B cell (primary cell): ENCODE results near the gene KCNJ11. TPM values are rescaled to one million over a fixed set of nuclear protein-coding genes. Genes with fewer than 3 reads are reported as not detected.

Experiments
- ATAC-seq: fragments of 200-7000 bp; cut with Tn5 transposase; one replicate; pipeline ENCODE4 v1.10.0; 2021; ENCODE audit warnings: low read depth, mild to moderate bottlenecking, moderate number of reproducible peaks, moderate library complexity
- CTCF ChIA-PET: fragments of 350-600 bp; sonication (Branson Sonifier 250); formaldehyde crosslinking; loops from one replicate; lab custom pipeline; 2021; ENCODE audit warnings: antibody characterized with exemption, inconsistent platforms; lab: Charles Lee
- POLR2A ChIA-PET: fragments of 350-600 bp; sonication (Branson Sonifier 250); formaldehyde crosslinking; loops from one replicate; lab custom pipeline; 2021; ENCODE audit warnings: antibody characterized with exemption; lab: Charles Lee
- DNase-seq: peaks from one replicate; pipeline ENCODE4 v3.0.0; 2013
- H2AFZ ChIP-seq: 2 replicates; pipeline ENCODE4 v1.6.1; 2012; ENCODE audit warnings: mild to moderate bottlenecking, low read depth, low read length; ENCODE audit not compliant: insufficient read depth, poor library complexity, severe bottlenecking
- H3K27ac ChIP-seq, 2 donors: 1 replicate in 1 of 2; 2 replicates in 1 of 2; pipeline ENCODE4 v1.5.1; 2012 to 2013; ENCODE audit warnings: low read length in 2 of 2, mild to moderate bottlenecking in 2 of 2, moderate library complexity in 1 of 2
- H3K27me3 ChIP-seq, 4 experiments: fragments of 200-600 bp in 1 of 4; sonication (generic) in 1 of 4; replicated peaks in 1 of 4; 1 replicate in 2 of 4; 2 replicates in 2 of 4; pipeline versions ENCODE4 v1.6.1 to v1.7.0; 2013 to 2016; ENCODE audit warnings: low read length in 3 of 4, mild to moderate bottlenecking in 2 of 4, mixed read lengths in 1 of 4, moderate library complexity in 1 of 4; ENCODE audit not compliant: insufficient read depth in 4 of 4, control insufficient read depth in 3 of 4; ENCODE audit errors: control extremely low read depth in 1 of 4
- H3K36me3 ChIP-seq, 2 experiments: replicated peaks in 1 of 2; 1 replicate in 1 of 2; 2 replicates in 1 of 2; pipeline versions ENCODE4 v1.6.1 to v1.7.1; 2013; ENCODE audit warnings: low read length in 1 of 2; ENCODE audit not compliant: insufficient read depth in 2 of 2, control insufficient read depth in 1 of 2; ENCODE audit errors: control extremely low read depth in 1 of 2, extremely low read depth in 1 of 2
- H3K4me1 ChIP-seq, 2 donors: fragments of 200-600 bp in 1 of 2; sonication (generic) in 1 of 2; 1 replicate in 1 of 2; 2 replicates in 1 of 2; pipeline versions ENCODE4 v1.5.1 to v1.6.1; 2013 to 2017; ENCODE audit warnings: low read length in 2 of 2; ENCODE audit not compliant: control insufficient read depth in 2 of 2, insufficient read depth in 2 of 2
- H3K4me2 ChIP-seq: replicated peaks from 2 replicates; pipeline ENCODE3; 2012; ENCODE audit warnings: mild to moderate bottlenecking, low read depth, low read length; ENCODE audit not compliant: poor library complexity, severe bottlenecking
- H3K4me3 ChIP-seq, 5 experiments: fragments of 200-600 bp in 1 of 5; sonication (generic) in 1 of 5; 1 replicate in 3 of 5; 2 replicates in 2 of 5; pipeline versions ENCODE4 v1.5.1 to v1.7.0; 2011 to 2016; ENCODE audit warnings: low read length in 4 of 5, mild to moderate bottlenecking in 4 of 5, low read depth in 2 of 5, control low read depth in 1 of 5, moderate library complexity in 1 of 5; ENCODE audit not compliant: insufficient read depth in 1 of 5; ENCODE audit errors: control extremely low read depth in 1 of 5, extremely low read depth in 1 of 5
- H3K79me2 ChIP-seq: fragments of 200-600 bp; sonication (generic); one replicate; pipeline ENCODE4 v1.6.0; 2016; ENCODE audit warnings: low read length; ENCODE audit not compliant: control insufficient read depth, insufficient read depth
- H3K9ac ChIP-seq: fragments of 200-600 bp; sonication (generic); 2 replicates; pipeline ENCODE4 v1.6.1; 2017; ENCODE audit warnings: mild to moderate bottlenecking, low read length, moderate library complexity
- H3K9me3 ChIP-seq, 3 donors: one replicate each; pipeline versions ENCODE4 v1.6.1 to v1.7.1; 2013; ENCODE audit warnings: low read length in 2 of 3; ENCODE audit not compliant: control insufficient read depth in 2 of 3, insufficient read depth in 1 of 3; ENCODE audit errors: control extremely low read depth in 1 of 3
- H4K20me1 ChIP-seq: 2 replicates; pipeline ENCODE4 v1.6.0; 2012; ENCODE audit warnings: mild to moderate bottlenecking, low read length; ENCODE audit not compliant: insufficient read depth, control insufficient read depth, poor library complexity, severe bottlenecking
- H3K27ac Mint-ChIP-seq: one replicate; pipeline ENCODE4 v1.8.0; 2021; ENCODE audit warnings: mixed read lengths
- H3K27me3 Mint-ChIP-seq: one replicate; pipeline ENCODE4 v1.8.0; 2021; ENCODE audit warnings: mixed read lengths
- H3K4me1 Mint-ChIP-seq: one replicate; pipeline ENCODE4 v1.8.0; 2021; ENCODE audit warnings: mixed read lengths
- H3K4me3 Mint-ChIP-seq: one replicate; pipeline ENCODE4 v1.8.0; 2021; ENCODE audit warnings: mixed read lengths
- H3K9me3 Mint-ChIP-seq: one replicate; pipeline ENCODE4 v1.8.0; 2022; ENCODE audit warnings: mixed read lengths; ENCODE audit not compliant: insufficient read depth
- EZH2 ChIP-seq: IDR thresholded peaks from 2 replicates; pipeline ENCODE4 v1.6.1; 2012; ENCODE audit warnings: borderline replicate concordance, low read depth, mild to moderate bottlenecking, moderate library complexity, low read length; ENCODE audit not compliant: insufficient read depth, poor library complexity, severe bottlenecking
- WGBS: methylation state at CpG from one replicate; pipeline ENCODE4 v1.1.5; 2013; ENCODE audit warnings: missing lambda C conversion rate; ENCODE audit not compliant: insufficient coverage; 5-methylcytosine and 5-hydroxymethylcytosine counted together
- intact Hi-C: fragments of 100-400 bp; cut with micrococcal nuclease; formaldehyde crosslinking; loops from one replicate; pipeline ENCODE4 v1.10.0; 2022
- polyA plus RNA-seq: library from polyadenylated mRNA; depleted of rRNA; stranded (reverse); fragments of >200 nt; gene quantifications from 2 replicates; pipeline ENCODE4 v1.2.3, GENCODE V29; 2012
- total RNA-seq, 2 donors: library from RNA; stranded (reverse); fragments of 120-200 nt in 1 of 2; gene quantifications; 1 replicate in 1 of 2; 2 replicates in 1 of 2; pipeline versions ENCODE4 v1.2.3 to v1.2.4, GENCODE V29; 2013 to 2022
- TF ChIP-seq, protein P1 (sequence below): fragments of 200-600 bp; IDR thresholded peaks from one replicate; pipeline ENCODE4 v1.8.0; 2022; ENCODE audit warnings: antibody characterized with exemption, mild to moderate bottlenecking

The KCNJ11 gene
- total and polyA plus RNA-seq, 2 donors (not counting 1 experiment from before 2014, with no cell fraction given): 1.4 to 2.1 TPM

DNA sequence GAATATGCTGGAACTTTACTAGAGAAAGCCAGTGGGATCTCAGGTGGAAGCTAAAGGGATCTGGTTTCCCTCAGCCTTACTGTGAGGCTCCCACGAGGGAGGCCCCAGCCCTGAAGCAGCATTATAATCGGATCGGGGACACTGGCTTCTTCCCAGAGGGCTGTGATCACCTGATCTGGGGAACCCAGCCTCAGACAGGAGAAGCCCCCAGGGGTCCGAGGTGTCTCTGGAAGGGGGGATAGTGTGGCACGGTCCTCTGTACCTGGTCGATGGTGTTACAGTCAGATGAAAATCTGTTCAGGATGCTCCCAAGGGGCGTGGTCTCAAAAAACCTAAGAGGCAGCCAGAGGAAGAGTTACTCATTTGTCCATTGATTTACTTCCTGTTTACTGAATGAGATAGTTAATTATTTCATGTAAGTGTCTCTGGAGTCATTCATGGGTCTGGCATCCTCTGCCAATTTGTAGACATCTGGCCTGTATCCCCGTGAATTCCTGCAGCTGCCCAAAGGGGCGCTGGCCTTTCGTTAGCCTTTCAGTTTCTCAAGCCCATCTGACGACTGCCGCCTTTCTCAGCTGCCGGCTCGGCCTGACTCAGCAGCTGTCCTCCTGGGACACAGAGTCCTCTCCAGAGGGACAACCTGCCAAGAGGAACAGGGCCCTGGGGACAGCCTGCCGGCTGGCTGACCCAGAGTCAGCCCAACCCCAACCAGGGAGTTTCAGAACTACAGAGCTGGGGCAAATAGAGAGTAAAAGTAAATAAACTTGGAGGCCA, 17.0 kb upstream of the KCNJ11 start:
- no peaks in the 10 kb centered on the region for H3K9me3 Mint-ChIP-seq
- no peak overlapping the region for H3K27ac Mint-ChIP-seq
- DNase-seq (no peak), ATAC-seq (no peak)
- ChIA-PET CTCF (no interaction called here), POLR2A (interaction anchor here (0.6 kb wide), 1 partner anchor 15 kb away, joined by 3 read pairs; no protein-coding TSS in a partner anchor)
- Histone ChIP-seq H3K4me2 (no peak overlapping the region), H3K9ac (no peak overlapping the region), H3K4me1 (peaks cover 5 to 15% of the 10 kb centered on the region in 2 donors), H2AFZ (no peak overlapping the region), H3K79me2 (no peaks in the 10 kb centered on the region), H3K36me3 (no peaks in the 10 kb centered on the region), H3K4me3 (no peak overlapping the region), H3K9me3 (peaks cover 0 to 2% (median 0%) of the 10 kb centered on the region in 3 donors), H3K27me3 (no peaks in the 10 kb centered on the region), H3K27ac (no peak overlapping the region), H4K20me1 (no peaks in the 10 kb centered on the region)
- H3K4me1 Mint-ChIP-seq: peaks cover 11% of the 10 kb centered on the region
- no peak overlapping the region for H3K4me3 Mint-ChIP-seq
- intact Hi-C loops: no loop called here
- H3K27me3 Mint-ChIP-seq: no peaks in the 10 kb centered on the region
- no peak for TF ChIP-seq EZH2
- TF ChIP-seq, protein P1, sequence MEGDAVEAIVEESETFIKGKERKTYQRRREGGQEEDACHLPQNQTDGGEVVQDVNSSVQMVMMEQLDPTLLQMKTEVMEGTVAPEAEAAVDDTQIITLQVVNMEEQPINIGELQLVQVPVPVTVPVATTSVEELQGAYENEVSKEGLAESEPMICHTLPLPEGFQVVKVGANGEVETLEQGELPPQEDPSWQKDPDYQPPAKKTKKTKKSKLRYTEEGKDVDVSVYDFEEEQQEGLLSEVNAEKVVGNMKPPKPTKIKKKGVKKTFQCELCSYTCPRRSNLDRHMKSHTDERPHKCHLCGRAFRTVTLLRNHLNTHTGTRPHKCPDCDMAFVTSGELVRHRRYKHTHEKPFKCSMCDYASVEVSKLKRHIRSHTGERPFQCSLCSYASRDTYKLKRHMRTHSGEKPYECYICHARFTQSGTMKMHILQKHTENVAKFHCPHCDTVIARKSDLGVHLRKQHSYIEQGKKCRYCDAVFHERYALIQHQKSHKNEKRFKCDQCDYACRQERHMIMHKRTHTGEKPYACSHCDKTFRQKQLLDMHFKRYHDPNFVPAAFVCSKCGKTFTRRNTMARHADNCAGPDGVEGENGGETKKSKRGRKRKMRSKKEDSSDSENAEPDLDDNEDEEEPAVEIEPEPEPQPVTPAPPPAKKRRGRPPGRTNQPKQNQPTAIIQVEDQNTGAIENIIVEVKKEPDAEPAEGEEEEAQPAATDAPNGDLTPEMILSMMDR: no peak
- WGBS: 89% methylated on average over 13 of the region's 15 CpGs
